Measurements from ENCODE around the gene C1orf105. TPM values are rescaled to one million over a fixed set of nuclear protein-coding genes. Genes with fewer than 3 reads are reported as not detected.

Gene C1orf105
- total RNA-seq, 1 donor from 2014 or later = not detected

GRCh38 chr1:172447641-172448040 is 27.2 kb downstream of the C1orf105 start:
- no peak overlapping the region for H3K27ac ChIP-seq
- intact Hi-C loops (cut with DNase I) = no loop called here
- no peak overlapping the region for H3K4me3 ChIP-seq
- ATAC-seq (no peak), DNase-seq (no peak)
- peaks cover 24% of the 10 kb centered on the region for H3K4me1 ChIP-seq
- no peaks in the 10 kb centered on the region for H3K9me3 ChIP-seq
- H3K36me3 ChIP-seq = no peaks in the 10 kb centered on the region
- no peaks in the 10 kb centered on the region for H3K27me3 ChIP-seq
- TF ChIP-seq CTCF (IDR thresholded peaks at IDR 0.05) = no peak

GRCh38 chr1:172448995-172449584 is 28.6 kb downstream of the C1orf105 start:
- no peak for TF ChIP-seq CTCF (IDR thresholded peaks at IDR 0.05)
- H3K9me3 ChIP-seq = no peaks in the 10 kb centered on the region
- intact Hi-C loops (cut with DNase I) = no loop called here
- no peaks in the 10 kb centered on the region for H3K36me3 ChIP-seq
- ATAC-seq = no peak
- H3K4me3 ChIP-seq = no peak overlapping the region
- no peak overlapping the region for H3K27ac ChIP-seq
- no peaks in the 10 kb centered on the region for H3K27me3 ChIP-seq
- no peak for DNase-seq
- H3K4me1 ChIP-seq = peaks cover 17% of the 10 kb centered on the region

- DNase-seq (peak; percentile 76), ATAC-seq (peak; percentile 93)
- Histone ChIP-seq H3K36me3 (no peaks in the 10 kb centered on the region), H3K27ac (peak overlapping the region; percentile 26), H3K4me3 (no peak overlapping the region), H3K4me1 (peaks cover 17% of the 10 kb centered on the region), H3K9me3 (no peaks in the 10 kb centered on the region), H3K27me3 (no peaks in the 10 kb centered on the region)
- intact Hi-C loops (cut with DNase I) = no loop called here
- TF ChIP-seq CTCF (IDR thresholded peaks at IDR 0.05) = peak; percentile 91
Observed at GRCh38 chr1:172449585-172450523, 29.4 kb downstream of the C1orf105 start.

- no peaks in the 10 kb centered on the region for H3K9me3 ChIP-seq
- H3K27ac ChIP-seq = peak overlapping the region; percentile 26
- H3K4me1 ChIP-seq = peaks cover 17% of the 10 kb centered on the region
- intact Hi-C loops (cut with DNase I) = no loop called here
- no peaks in the 10 kb centered on the region for H3K27me3 ChIP-seq
- ATAC-seq = no peak
- TF ChIP-seq CTCF (IDR thresholded peaks at IDR 0.05) = no peak
- no peaks in the 10 kb centered on the region for H3K36me3 ChIP-seq
- DNase-seq = no peak
- H3K4me3 ChIP-seq = no peak overlapping the region
Observed at GRCh38 chr1:172450524-172450885, 30.0 kb downstream of the C1orf105 start.

GRCh38 chr1:172451002-172451443 is 30.5 kb downstream of the C1orf105 start:
- no peak for DNase-seq
- H3K4me1 ChIP-seq = peaks cover 17% of the 10 kb centered on the region
- ATAC-seq = peak; percentile 51
- intact Hi-C loops (cut with DNase I) = no loop called here
- no peaks in the 10 kb centered on the region for H3K36me3 ChIP-seq
- no peak overlapping the region for H3K4me3 ChIP-seq
- H3K9me3 ChIP-seq = no peaks in the 10 kb centered on the region
- no peak overlapping the region for H3K27ac ChIP-seq
- TF ChIP-seq CTCF (IDR thresholded peaks at IDR 0.05) = no peak
- H3K27me3 ChIP-seq = no peaks in the 10 kb centered on the region
